GM12878 (cell line): Measurements from ENCODE around the gene ZNF775. TPM values are rescaled to one million over a fixed set of nuclear protein-coding genes. Genes with fewer than 3 reads are reported as not detected.

Source experiments
- ATAC-seq: fragments of 200-7000 bp; cut with Tn5 transposase; 3 replicates; pipeline ENCODE4 v1.9.1; 2020; ENCODE audit warnings: mild to moderate bottlenecking, moderate library complexity
- BruUV-seq: library from RNA; stranded (reverse); fragments of 400-500 nt; replicated peaks from 2 replicates; lab custom pipeline; 2021; lab: Mats Ljungman, UMichigan
- CTCF ChIA-PET: fragments of 300-600 bp; sonication (Branson Sonifier 250); formaldehyde crosslinking; extraction: SDS; loops from one replicate; lab custom pipeline; 2021; ENCODE audit warnings: inconsistent platforms; lab: Yijun Ruan, JAX
- POLR2A ChIA-PET: fragments of 350-600 bp; formaldehyde crosslinking; extraction: SDS; loops from one replicate; lab custom pipeline; 2021; ENCODE audit warnings: inconsistent platforms; lab: Charles Lee
- RAD21 ChIA-PET: fragments of 300-600 bp; sonication (Branson Sonifier 250); formaldehyde crosslinking; loops from one replicate; lab custom pipeline; 2023; ENCODE audit warnings: antibody characterized with exemption; ENCODE audit not compliant: unreplicated experiment; lab: Charles Lee
- SMC1A ChIA-PET: fragments of 300-600 bp; sonication (Branson Sonifier 250); formaldehyde crosslinking; loops from one replicate; lab custom pipeline; 2023; ENCODE audit not compliant: unreplicated experiment, uncharacterized antibody; lab: Charles Lee
- DNase-seq: peaks from one replicate; pipeline ENCODE4 v3.0.0-alpha.2; 2011; ENCODE audit warnings: low read depth, low spot score
- FAIRE-seq: peaks from 3 replicates; lab custom pipeline; 2011; peaks lifted over from hg19 to GRCh38; lab: Jason Lieb, UNC
- H2AFZ ChIP-seq: 2 replicates; pipeline ENCODE4 v1.6.0; 2011; ENCODE audit warnings: low read depth, low read length, control low read depth; ENCODE audit not compliant: control insufficient read depth
- H3K27ac ChIP-seq: 2 replicates; pipeline ENCODE4 v1.5.1; 2011; ENCODE audit warnings: control low read depth; ENCODE audit not compliant: control insufficient read depth, insufficient read depth
- H3K27me3 ChIP-seq, 2 experiments: replicated peaks in 1 of 2; 2 replicates each; pipeline versions ENCODE4 v1.6.0 to v1.6.1; 2011; ENCODE audit warnings: low read length in 1 of 2; ENCODE audit not compliant: control insufficient read depth in 2 of 2, insufficient read depth in 2 of 2
- H3K36me3 ChIP-seq, 2 experiments: 2 replicates each; pipeline ENCODE4 v1.5.1; 2011; ENCODE audit warnings: low read length in 1 of 2; ENCODE audit not compliant: control insufficient read depth in 2 of 2, insufficient read depth in 2 of 2
- H3K4me1 ChIP-seq: 2 replicates; pipeline ENCODE4 v1.6.1; 2011; ENCODE audit warnings: mild to moderate bottlenecking, low read length, moderate library complexity, mixed read lengths; ENCODE audit not compliant: control insufficient read depth, insufficient read depth
- H3K4me2 ChIP-seq: 2 replicates; pipeline ENCODE4 v1.6.0; 2011; ENCODE audit warnings: control low read depth; ENCODE audit not compliant: control insufficient read depth, insufficient read depth
- H3K4me3 ChIP-seq: fragments of 200-600 bp; sonication (generic); 2 replicates; pipeline ENCODE4 v1.5.1; 2016
- H3K79me2 ChIP-seq: 2 replicates; pipeline ENCODE4 v1.6.0; 2011; ENCODE audit warnings: low read length; ENCODE audit not compliant: control insufficient read depth, insufficient read depth
- H3K9ac ChIP-seq: 2 replicates; pipeline ENCODE4 v1.8.0; 2011; ENCODE audit warnings: low read length, control low read depth, mixed read lengths; ENCODE audit not compliant: control insufficient read depth, insufficient read depth
- H3K9me3 ChIP-seq: replicated peaks from 3 replicates; pipeline ENCODE4 v1.5.1; 2011; ENCODE audit warnings: mild to moderate bottlenecking, low read length; ENCODE audit not compliant: control insufficient read depth, insufficient read depth
- H4K20me1 ChIP-seq: 2 replicates; pipeline ENCODE4 v1.6.0; 2011; ENCODE audit not compliant: control insufficient read depth, insufficient read depth
- ATF7 ChIP-seq: fragments of 450-650 bp; IDR thresholded peaks from 2 replicates; pipeline ENCODE4 v1.6.1; 2016; ENCODE audit warnings: low read depth, mild to moderate bottlenecking
- FOS ChIP-seq: IDR thresholded peaks from 3 replicates; pipeline ENCODE4 v1.6.1; 2011; ENCODE audit warnings: borderline replicate concordance; ENCODE audit not compliant: insufficient read length; ENCODE audit errors: extremely low read depth
- HDGF ChIP-seq: fragments of 450-650 bp; IDR thresholded peaks from 2 replicates; pipeline ENCODE4 v1.6.1; 2016; ENCODE audit warnings: antibody characterized with exemption
- MEF2A ChIP-seq: IDR thresholded peaks from 2 replicates; pipeline ENCODE4 v1.6.1; 2011; ENCODE audit warnings: low read depth, mild to moderate bottlenecking, low read length, moderate library complexity; ENCODE audit not compliant: insufficient read depth
- MLLT1 ChIP-seq: fragments of 450-650 bp; IDR thresholded peaks from 2 replicates; pipeline ENCODE4 v1.6.1; 2016; ENCODE audit warnings: mild to moderate bottlenecking
- NR2C2 ChIP-seq: IDR thresholded peaks from 2 replicates; pipeline ENCODE4 v1.6.1; 2011; ENCODE audit warnings: borderline replicate concordance, low read depth; ENCODE audit not compliant: control insufficient read depth, insufficient read length
- SKIL ChIP-seq: fragments of 450-650 bp; IDR thresholded peaks from 2 replicates; pipeline ENCODE4 v1.6.1; 2017; ENCODE audit warnings: mild to moderate bottlenecking, low read depth, inconsistent platforms; ENCODE audit not compliant: poor library complexity, severe bottlenecking
- WGBS: methylation state at CpG from one replicate; pipeline ENCODE4 v1.1.6; 2016; ENCODE audit warnings: low lambda C conversion rate; ENCODE audit not compliant: insufficient replicate concordance, insufficient coverage; ENCODE audit errors: missing lambda C conversion rate; 5-methylcytosine and 5-hydroxymethylcytosine counted together
- in situ Hi-C: fragments of 300-500 bp; cut with MboI; formaldehyde crosslinking; loops from 9 replicates; pipeline ENCODE4 v1.14.3; 2018; ENCODE audit warnings: mixed read lengths
- intact Hi-C: fragments of 100-400 bp; cut with micrococcal nuclease; formaldehyde crosslinking; loops from one replicate; pipeline ENCODE4 v1.14.2; 2022; ENCODE audit not compliant: unreplicated experiment
- polyA plus RNA-seq, 11 experiments: library from polyadenylated mRNA; depleted of rRNA in 4 of 11; unstranded in 6 of 11; stranded (reverse) in 5 of 11; fragments of >200 nt; fragmentation: Nextera tagmentation in 4 of 11; fragmentation: Illumina TruSeq in 1 of 11; extraction: Ambion mirVana in 4 of 11; extraction: Trizol in 1 of 11; gene quantifications; 1 replicate in 1 of 11; 2 replicates in 10 of 11; pipeline versions ENCODE4 v1.2.1 to v1.2.3, GENCODE V29; 2011 to 2016; ENCODE audit warnings: inconsistent platforms in 2 of 11, missing spikeins in 2 of 11, low read depth in 1 of 11
- total RNA-seq, 4 experiments: library from RNA; depleted of rRNA in 3 of 4; stranded (reverse); fragments of >200 nt in 3 of 4; fragmentation: Illumina TruSeq in 1 of 4; extraction: Trizol in 1 of 4; gene quantifications; 2 replicates each; pipeline versions ENCODE4 v1.2.1 to v1.2.3, GENCODE V29; 2013 to 2021

Gene ZNF775
- total and polyA plus RNA-seq, 10 of the 15 experiments (the other 5 are each of a cell fraction or from before 2014, with no cell fraction given) = 0.05 to 14.3 (median 2.1) TPM

- Histone ChIP-seq H3K9ac (no peak overlapping the region), H3K36me3 (peaks cover 0 to 2% of the 10 kb centered on the region in 2 experiments; a peak in 2 of 4 replicates), H2AFZ (no peak overlapping the region), H3K27ac (no peak overlapping the region), H3K27me3 (no peaks in the 10 kb centered on the region), H3K4me2 (no peak overlapping the region), H3K4me1 (peaks cover 9% of the 10 kb centered on the region), H3K9me3 (no peaks in the 10 kb centered on the region), H4K20me1 (no peaks in the 10 kb centered on the region), H3K4me3 (no peak overlapping the region), H3K79me2 (no peaks in the 10 kb centered on the region)
- ATAC-seq = no peak
- no TSS peak for BruUV-seq
- WGBS = 88% methylated on average over 37 of the region's 37 CpGs
- in situ Hi-C loops (loop anchor here (5.0 to 25.0 kb wide), 2 partner anchors 51 to 351 kb away; no protein-coding TSS in a partner anchor), intact Hi-C loops (no loop called here)
- TF ChIP-seq FOS (no peak), MEF2A (no peak)
- CTCF ChIA-PET = no interaction called here
- POLR2A ChIA-PET = no interaction called here
- SMC1A ChIA-PET = interaction anchor here (0.7 to 1.5 kb wide), 2 partner anchors 9 to 57 kb away, joined by 3 read pairs; no protein-coding TSS in a partner anchor
- no peak for FAIRE-seq
- DNase-seq = no peak
- RAD21 ChIA-PET = no interaction called here
Measured at GRCh38 chr7:150412518-150413488, 33.7 kb downstream of the ZNF775 start.

- in situ Hi-C loops = loop anchor here (5.0 to 25.0 kb wide), 2 partner anchors 51 to 351 kb away; no protein-coding TSS in a partner anchor
- CTCF ChIA-PET = interaction anchor here (1.5 kb wide), 1 partner anchor 56 kb away, joined by 6 read pairs; no protein-coding TSS in a partner anchor
- no peak for ATAC-seq
Measured at GRCh38 chr7:150413640-150414081, 34.5 kb downstream of the ZNF775 start.

More at GRCh38 chr7:150413640-150414081, 34.5 kb downstream of the ZNF775 start:
- H3K9ac ChIP-seq = no peak overlapping the region
- no peak overlapping the region for H3K4me3 ChIP-seq
- no TSS peak for BruUV-seq
- no peak for FAIRE-seq
- ChIA-PET SMC1A (interaction anchor here (1.5 kb wide), 1 partner anchor 10 kb away, joined by 3 read pairs; no protein-coding TSS in a partner anchor), POLR2A (no interaction called here), RAD21 (no interaction called here)
- no peak overlapping the region for H3K27ac ChIP-seq
- H2AFZ ChIP-seq = no peak overlapping the region
- H3K9me3 ChIP-seq = no peaks in the 10 kb centered on the region
- H3K4me2 ChIP-seq = no peak overlapping the region
- TF ChIP-seq NR2C2 (no peak), SKIL (no peak), MLLT1 (no peak), ATF7 (no peak), HDGF (no peak)
- 79% methylated on average over 11 of the region's 11 CpGs for WGBS
- peaks cover under 1% of the 10 kb centered on the region for H3K4me1 ChIP-seq
- no peak for DNase-seq
- H3K36me3 ChIP-seq = peaks cover 0 to 2% of the 10 kb centered on the region in 2 experiments; a peak in 2 of 4 replicates
- intact Hi-C loops = no loop called here
- no peaks in the 10 kb centered on the region for H3K79me2 ChIP-seq
- H3K27me3 ChIP-seq = no peaks in the 10 kb centered on the region
- H4K20me1 ChIP-seq = no peaks in the 10 kb centered on the region
